Measurements from ENCODE around the gene APOD.

The APOD gene

GRCh38 chr3:195571361-195571760, 12.4 kb downstream of the APOD start:
- TF ChIP-seq CTCF (conservative IDR thresholded peaks at IDR 0.05; ENCODE audit: low read length), result no peak
- no peak for DNase-seq (ENCODE audit: low read depth)
- H3K4me3 ChIP-seq (ENCODE audit: low read length), result no peak overlapping the region

- H3K4me3 ChIP-seq (ENCODE audit: low read length), result no peak overlapping the region
- no peak for DNase-seq (ENCODE audit: low read depth)
- no peak for TF ChIP-seq CTCF (conservative IDR thresholded peaks at IDR 0.05; ENCODE audit: low read length)
Measured at GRCh38 chr3:195570912-195571311, 12.8 kb downstream of the APOD start.

- no peak overlapping the region for H3K4me3 ChIP-seq (ENCODE audit: low read length)
- DNase-seq (ENCODE audit: low read depth), result no peak
- no peak for TF ChIP-seq CTCF (conservative IDR thresholded peaks at IDR 0.05; ENCODE audit: low read length)
Measured at GRCh38 chr3:195570344-195570743, 13.4 kb downstream of the APOD start.

GRCh38 chr3:195568630-195569029, 15.1 kb downstream of the APOD start:
- no peak overlapping the region for H3K4me3 ChIP-seq (ENCODE audit: low read length)
- TF ChIP-seq CTCF (conservative IDR thresholded peaks at IDR 0.05; ENCODE audit: low read length), result no peak

GRCh38 chr3:195566797-195567196, 16.9 kb downstream of the APOD start:
- H3K4me3 ChIP-seq (ENCODE audit: low read length), result no peak overlapping the region
- TF ChIP-seq CTCF (conservative IDR thresholded peaks at IDR 0.05; ENCODE audit: low read length), result no peak
- DNase-seq (ENCODE audit: low read depth), result no peak

More at GRCh38 chr3:195568630-195569029, 15.1 kb downstream of the APOD start:
- no peak for DNase-seq (ENCODE audit: low read depth)

- no peak overlapping the region for H3K4me3 ChIP-seq (ENCODE audit: low read length)
- no peak for TF ChIP-seq CTCF (conservative IDR thresholded peaks at IDR 0.05; ENCODE audit: low read length)
- no peak for DNase-seq (ENCODE audit: low read depth)
Measured at GRCh38 chr3:195565716-195566115, 18.0 kb downstream of the APOD start.

GRCh38 chr3:195563317-195563716, 20.4 kb downstream of the APOD start:
- no peak overlapping the region for H3K4me3 ChIP-seq (ENCODE audit: low read length)
- DNase-seq (ENCODE audit: low read depth), result peak; percentile 17
- TF ChIP-seq CTCF (conservative IDR thresholded peaks at IDR 0.05; ENCODE audit: low read length), result no peak
